ENCODE measurements around the gene NRXN3. TPM values are rescaled to one million over a fixed set of nuclear protein-coding genes. Genes with fewer than 3 reads are reported as not detected.

Gene NRXN3
- total and polyA plus RNA-seq, 2 experiments from 2014 or later, result 1.0 to 1.8 TPM

DNA sequence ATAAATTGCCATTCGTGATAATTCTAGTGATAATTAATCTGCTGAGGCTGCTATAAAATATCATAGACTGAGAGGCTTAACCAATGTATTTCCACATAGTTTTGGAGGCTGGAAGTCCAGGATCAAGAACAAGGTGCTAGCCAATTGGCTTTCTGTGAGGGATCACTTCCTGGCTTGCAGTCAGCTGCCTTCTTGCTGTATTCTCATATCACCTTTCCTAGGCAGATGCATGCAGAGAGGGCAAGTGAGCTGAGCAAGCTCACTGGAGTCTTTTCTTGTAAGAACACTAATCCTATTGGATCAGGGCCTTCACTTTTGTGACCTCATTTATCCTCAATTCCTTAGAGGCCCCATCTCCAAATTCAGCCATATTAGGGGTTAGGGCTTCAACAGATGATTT, 1400.5 kb downstream of the NRXN3 start:
- Histone ChIP-seq H3K27ac (ENCODE audit: low read depth) (no peak overlapping the region), H3K9me2 (ENCODE audit: insufficient read depth) (no peaks in the 10 kb centered on the region)

More for the DNA sequence above, 1400.5 kb downstream of the NRXN3 start:
- Histone ChIP-seq H3K4me1 (ENCODE audit: insufficient read depth) (peaks cover 12% of the 10 kb centered on the region), H3K79me2 (replicated peaks; ENCODE audit: insufficient read depth) (no peaks in the 10 kb centered on the region), H4K20me1 (replicated peaks; ENCODE audit: insufficient read depth) (no peaks in the 10 kb centered on the region), H3F3A (replicated peaks; ENCODE audit: low read depth) (no peaks in the 10 kb centered on the region), H2AFZ (no peak overlapping the region), H3K4me3 (no peak overlapping the region), H3K4me2 (no peak overlapping the region), H3K27me3 (ENCODE audit: insufficient read depth) (no peaks in the 10 kb centered on the region), H3K36me3 (ENCODE audit: insufficient read depth) (no peaks in the 10 kb centered on the region)
- Mint-ChIP-seq H3K27me3 (ENCODE audit: insufficient read depth, low read depth, poor library complexity) (no peaks in the 10 kb centered on the region), H3K9me3 (no peaks in the 10 kb centered on the region), H3K4me1 (peaks cover 34% of the 10 kb centered on the region), H3K4me3 (no peak overlapping the region), H3K27ac (no peak overlapping the region; the same call in 1 of the 2 replicates), H3K36me3 (ENCODE audit: low read depth) (no peaks in the 10 kb centered on the region)
- no peak for TF ChIP-seq NANOG (IDR thresholded peaks at IDR 0.05; ENCODE audit: borderline replicate concordance)
- no peak for TF ChIP-seq ZNF331 (CRISPR knock-in tag; IDR thresholded peaks at IDR 0.05; ENCODE audit: low read depth)
- TF ChIP-seq POLR2AphosphoS5 (IDR thresholded peaks at IDR 0.05; ENCODE audit: low read depth), result no peak
- TF ChIP-seq EZH2phosphoT487 (IDR thresholded peaks at IDR 0.05; ENCODE audit: unreplicated experiment), result no peak
- TF ChIP-seq, protein P1, sequence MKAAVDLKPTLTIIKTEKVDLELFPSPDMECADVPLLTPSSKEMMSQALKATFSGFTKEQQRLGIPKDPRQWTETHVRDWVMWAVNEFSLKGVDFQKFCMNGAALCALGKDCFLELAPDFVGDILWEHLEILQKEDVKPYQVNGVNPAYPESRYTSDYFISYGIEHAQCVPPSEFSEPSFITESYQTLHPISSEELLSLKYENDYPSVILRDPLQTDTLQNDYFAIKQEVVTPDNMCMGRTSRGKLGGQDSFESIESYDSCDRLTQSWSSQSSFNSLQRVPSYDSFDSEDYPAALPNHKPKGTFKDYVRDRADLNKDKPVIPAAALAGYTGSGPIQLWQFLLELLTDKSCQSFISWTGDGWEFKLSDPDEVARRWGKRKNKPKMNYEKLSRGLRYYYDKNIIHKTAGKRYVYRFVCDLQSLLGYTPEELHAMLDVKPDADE (IDR thresholded peaks at IDR 0.05), result no peak
- TF ChIP-seq, protein P2, sequence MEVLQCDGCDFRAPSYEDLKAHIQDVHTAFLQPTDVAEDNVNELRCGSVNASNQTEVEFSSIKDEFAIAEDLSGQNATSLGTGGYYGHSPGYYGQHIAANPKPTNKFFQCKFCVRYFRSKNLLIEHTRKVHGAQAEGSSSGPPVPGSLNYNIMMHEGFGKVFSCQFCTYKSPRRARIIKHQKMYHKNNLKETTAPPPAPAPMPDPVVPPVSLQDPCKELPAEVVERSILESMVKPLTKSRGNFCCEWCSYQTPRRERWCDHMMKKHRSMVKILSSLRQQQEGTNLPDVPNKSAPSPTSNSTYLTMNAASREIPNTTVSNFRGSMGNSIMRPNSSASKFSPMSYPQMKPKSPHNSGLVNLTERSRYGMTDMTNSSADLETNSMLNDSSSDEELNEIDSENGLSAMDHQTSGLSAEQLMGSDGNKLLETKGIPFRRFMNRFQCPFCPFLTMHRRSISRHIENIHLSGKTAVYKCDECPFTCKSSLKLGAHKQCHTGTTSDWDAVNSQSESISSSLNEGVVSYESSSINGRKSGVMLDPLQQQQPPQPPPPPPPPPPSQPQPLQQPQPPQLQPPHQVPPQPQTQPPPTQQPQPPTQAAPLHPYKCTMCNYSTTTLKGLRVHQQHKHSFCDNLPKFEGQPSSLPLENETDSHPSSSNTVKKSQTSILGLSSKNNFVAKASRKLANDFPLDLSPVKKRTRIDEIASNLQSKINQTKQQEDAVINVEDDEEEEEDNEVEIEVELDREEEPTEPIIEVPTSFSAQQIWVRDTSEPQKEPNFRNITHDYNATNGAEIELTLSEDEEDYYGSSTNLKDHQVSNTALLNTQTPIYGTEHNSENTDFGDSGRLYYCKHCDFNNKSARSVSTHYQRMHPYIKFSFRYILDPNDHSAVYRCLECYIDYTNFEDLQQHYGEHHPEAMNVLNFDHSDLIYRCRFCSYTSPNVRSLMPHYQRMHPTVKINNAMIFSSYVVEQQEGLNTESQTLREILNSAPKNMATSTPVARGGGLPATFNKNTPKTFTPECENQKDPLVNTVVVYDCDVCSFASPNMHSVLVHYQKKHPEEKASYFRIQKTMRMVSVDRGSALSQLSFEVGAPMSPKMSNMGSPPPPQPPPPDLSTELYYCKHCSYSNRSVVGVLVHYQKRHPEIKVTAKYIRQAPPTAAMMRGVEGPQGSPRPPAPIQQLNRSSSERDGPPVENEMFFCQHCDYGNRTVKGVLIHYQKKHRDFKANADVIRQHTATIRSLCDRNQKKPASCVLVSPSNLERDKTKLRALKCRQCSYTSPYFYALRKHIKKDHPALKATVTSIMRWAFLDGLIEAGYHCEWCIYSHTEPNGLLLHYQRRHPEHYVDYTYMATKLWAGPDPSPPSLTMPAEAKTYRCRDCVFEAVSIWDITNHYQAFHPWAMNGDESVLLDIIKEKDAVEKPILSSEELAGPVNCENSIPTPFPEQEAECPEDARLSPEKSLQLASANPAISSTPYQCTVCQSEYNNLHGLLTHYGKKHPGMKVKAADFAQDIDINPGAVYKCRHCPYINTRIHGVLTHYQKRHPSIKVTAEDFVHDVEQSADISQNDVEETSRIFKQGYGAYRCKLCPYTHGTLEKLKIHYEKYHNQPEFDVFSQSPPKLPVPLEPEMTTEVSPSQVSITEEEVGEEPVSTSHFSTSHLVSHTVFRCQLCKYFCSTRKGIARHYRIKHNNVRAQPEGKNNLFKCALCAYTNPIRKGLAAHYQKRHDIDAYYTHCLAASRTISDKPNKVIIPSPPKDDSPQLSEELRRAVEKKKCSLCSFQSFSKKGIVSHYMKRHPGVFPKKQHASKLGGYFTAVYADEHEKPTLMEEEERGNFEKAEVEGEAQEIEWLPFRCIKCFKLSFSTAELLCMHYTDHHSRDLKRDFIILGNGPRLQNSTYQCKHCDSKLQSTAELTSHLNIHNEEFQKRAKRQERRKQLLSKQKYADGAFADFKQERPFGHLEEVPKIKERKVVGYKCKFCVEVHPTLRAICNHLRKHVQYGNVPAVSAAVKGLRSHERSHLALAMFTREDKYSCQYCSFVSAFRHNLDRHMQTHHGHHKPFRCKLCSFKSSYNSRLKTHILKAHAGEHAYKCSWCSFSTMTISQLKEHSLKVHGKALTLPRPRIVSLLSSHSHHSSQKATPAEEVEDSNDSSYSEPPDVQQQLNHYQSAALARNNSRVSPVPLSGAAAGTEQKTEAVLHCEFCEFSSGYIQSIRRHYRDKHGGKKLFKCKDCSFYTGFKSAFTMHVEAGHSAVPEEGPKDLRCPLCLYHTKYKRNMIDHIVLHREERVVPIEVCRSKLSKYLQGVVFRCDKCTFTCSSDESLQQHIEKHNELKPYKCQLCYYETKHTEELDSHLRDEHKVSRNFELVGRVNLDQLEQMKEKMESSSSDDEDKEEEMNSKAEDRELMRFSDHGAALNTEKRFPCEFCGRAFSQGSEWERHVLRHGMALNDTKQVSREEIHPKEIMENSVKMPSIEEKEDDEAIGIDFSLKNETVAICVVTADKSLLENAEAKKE (CRISPR knock-in tag; IDR thresholded peaks at IDR 0.05), result no peak
- no peak for TF ChIP-seq JUNB (IDR thresholded peaks at IDR 0.05; ENCODE audit: unreplicated experiment)
- TF ChIP-seq ZNF114 (CRISPR knock-in tag; IDR thresholded peaks at IDR 0.05), result no peak
- TF ChIP-seq, protein P3, sequence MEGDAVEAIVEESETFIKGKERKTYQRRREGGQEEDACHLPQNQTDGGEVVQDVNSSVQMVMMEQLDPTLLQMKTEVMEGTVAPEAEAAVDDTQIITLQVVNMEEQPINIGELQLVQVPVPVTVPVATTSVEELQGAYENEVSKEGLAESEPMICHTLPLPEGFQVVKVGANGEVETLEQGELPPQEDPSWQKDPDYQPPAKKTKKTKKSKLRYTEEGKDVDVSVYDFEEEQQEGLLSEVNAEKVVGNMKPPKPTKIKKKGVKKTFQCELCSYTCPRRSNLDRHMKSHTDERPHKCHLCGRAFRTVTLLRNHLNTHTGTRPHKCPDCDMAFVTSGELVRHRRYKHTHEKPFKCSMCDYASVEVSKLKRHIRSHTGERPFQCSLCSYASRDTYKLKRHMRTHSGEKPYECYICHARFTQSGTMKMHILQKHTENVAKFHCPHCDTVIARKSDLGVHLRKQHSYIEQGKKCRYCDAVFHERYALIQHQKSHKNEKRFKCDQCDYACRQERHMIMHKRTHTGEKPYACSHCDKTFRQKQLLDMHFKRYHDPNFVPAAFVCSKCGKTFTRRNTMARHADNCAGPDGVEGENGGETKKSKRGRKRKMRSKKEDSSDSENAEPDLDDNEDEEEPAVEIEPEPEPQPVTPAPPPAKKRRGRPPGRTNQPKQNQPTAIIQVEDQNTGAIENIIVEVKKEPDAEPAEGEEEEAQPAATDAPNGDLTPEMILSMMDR (conservative IDR thresholded peaks at IDR 0.05; ENCODE audit: low read depth in 2 of 2), result no peak
- ATAC-seq, result no peak
- no peak for DNase-seq (ENCODE audit: low spot score)

All from GM23338 (cell line).